ENCODE measurements around the gene CENPL. TPM values are rescaled to one million over a fixed set of nuclear protein-coding genes. Genes with fewer than 3 reads are reported as not detected.

The CENPL gene
- total RNA-seq, 1 experiment from 2014 or later = 19.5 TPM

DNA sequence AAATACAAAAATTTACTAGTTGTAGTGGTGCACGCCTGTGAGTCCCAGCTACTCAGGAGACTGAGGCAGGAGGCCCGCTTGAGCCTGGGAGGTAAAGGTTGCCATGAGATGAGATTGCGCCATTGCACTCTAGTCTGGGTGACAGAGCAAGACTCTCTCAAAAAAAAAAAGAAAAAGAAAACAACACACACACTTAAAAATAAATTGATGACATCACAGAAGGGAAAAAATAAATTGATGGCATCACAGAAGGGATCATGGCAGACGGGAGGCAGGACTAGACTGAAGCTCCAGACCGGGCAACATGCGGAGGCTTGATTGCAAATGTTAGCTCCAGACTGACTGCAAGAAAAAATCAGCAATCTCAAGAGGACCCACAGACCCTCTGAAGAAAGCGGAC is 66.6 kb downstream of the CENPL start:
- Histone ChIP-seq H2AFZ (no peak overlapping the region), H3K79me2 (ENCODE audit: low read depth) (no peaks in the 10 kb centered on the region), H3K4me2 (no peak overlapping the region), H3K9me2 (ENCODE audit: insufficient read depth) (no peaks in the 10 kb centered on the region), H3F3A (ENCODE audit: insufficient read depth, low read depth) (no peaks in the 10 kb centered on the region), H3K4me3 (no peak overlapping the region), H3K27me3 (ENCODE audit: insufficient read depth, low read depth) (no peaks in the 10 kb centered on the region), H3K27ac (no peak overlapping the region), H3K36me3 (ENCODE audit: low read depth) (no peaks in the 10 kb centered on the region), H3K4me1 (replicated peaks; ENCODE audit: insufficient read depth) (no peaks in the 10 kb centered on the region), H3K9me3 (ENCODE audit: insufficient read depth, low read depth) (no peaks in the 10 kb centered on the region; the same call in 1 of the 2 replicates), H4K20me1 (ENCODE audit: insufficient read depth) (no peaks in the 10 kb centered on the region)
- BruUV-seq (replicated peaks) = no TSS peak
- CTCF ChIA-PET = no interaction called here
- DNase-seq = no peak
- intact Hi-C loops (cut with micrococcal nuclease; ENCODE audit: unreplicated experiment) = no loop called here
- POLR2A ChIA-PET (ENCODE audit: unreplicated experiment) = no interaction called here
- TF ChIP-seq, protein P1, sequence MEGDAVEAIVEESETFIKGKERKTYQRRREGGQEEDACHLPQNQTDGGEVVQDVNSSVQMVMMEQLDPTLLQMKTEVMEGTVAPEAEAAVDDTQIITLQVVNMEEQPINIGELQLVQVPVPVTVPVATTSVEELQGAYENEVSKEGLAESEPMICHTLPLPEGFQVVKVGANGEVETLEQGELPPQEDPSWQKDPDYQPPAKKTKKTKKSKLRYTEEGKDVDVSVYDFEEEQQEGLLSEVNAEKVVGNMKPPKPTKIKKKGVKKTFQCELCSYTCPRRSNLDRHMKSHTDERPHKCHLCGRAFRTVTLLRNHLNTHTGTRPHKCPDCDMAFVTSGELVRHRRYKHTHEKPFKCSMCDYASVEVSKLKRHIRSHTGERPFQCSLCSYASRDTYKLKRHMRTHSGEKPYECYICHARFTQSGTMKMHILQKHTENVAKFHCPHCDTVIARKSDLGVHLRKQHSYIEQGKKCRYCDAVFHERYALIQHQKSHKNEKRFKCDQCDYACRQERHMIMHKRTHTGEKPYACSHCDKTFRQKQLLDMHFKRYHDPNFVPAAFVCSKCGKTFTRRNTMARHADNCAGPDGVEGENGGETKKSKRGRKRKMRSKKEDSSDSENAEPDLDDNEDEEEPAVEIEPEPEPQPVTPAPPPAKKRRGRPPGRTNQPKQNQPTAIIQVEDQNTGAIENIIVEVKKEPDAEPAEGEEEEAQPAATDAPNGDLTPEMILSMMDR (conservative IDR thresholded peaks at IDR 0.05) = no peak
- TF ChIP-seq EZH2 (IDR thresholded peaks at IDR 0.05; ENCODE audit: low read depth) = no peak

DNA sequence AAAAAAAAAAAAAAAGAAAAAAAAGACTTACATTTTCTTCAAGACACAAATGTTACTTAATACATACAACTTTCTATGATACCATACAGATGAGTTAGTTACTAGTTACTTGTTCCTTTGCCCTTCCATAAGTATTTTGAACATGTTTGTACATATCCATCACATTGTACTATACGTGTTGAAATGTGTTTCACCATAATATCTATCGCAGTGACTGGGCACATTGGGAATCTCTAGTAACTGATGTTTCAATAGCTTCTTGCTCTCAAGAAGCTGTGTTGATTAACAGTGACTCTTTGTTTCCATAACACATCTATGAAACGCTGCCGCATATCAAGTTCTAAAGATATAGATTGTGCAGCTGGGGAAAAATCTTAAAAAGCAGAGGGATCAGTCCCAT is 67.0 kb downstream of the CENPL start:
- Histone ChIP-seq H3K4me2 (no peak overlapping the region), H2AFZ (no peak overlapping the region), H3K4me1 (replicated peaks; ENCODE audit: insufficient read depth) (no peaks in the 10 kb centered on the region), H3K79me2 (ENCODE audit: low read depth) (no peaks in the 10 kb centered on the region), H3K9me3 (ENCODE audit: insufficient read depth, low read depth) (no peaks in the 10 kb centered on the region; the same call in 1 of the 2 replicates), H3K36me3 (ENCODE audit: low read depth) (no peaks in the 10 kb centered on the region), H3F3A (ENCODE audit: insufficient read depth, low read depth) (no peaks in the 10 kb centered on the region), H4K20me1 (ENCODE audit: insufficient read depth) (no peaks in the 10 kb centered on the region), H3K9me2 (ENCODE audit: insufficient read depth) (no peaks in the 10 kb centered on the region), H3K4me3 (no peak overlapping the region), H3K27me3 (ENCODE audit: insufficient read depth, low read depth) (no peaks in the 10 kb centered on the region), H3K27ac (no peak overlapping the region)
- BruUV-seq (replicated peaks) = no TSS peak
- intact Hi-C loops (cut with micrococcal nuclease; ENCODE audit: unreplicated experiment) = no loop called here
- DNase-seq = no peak
- no peak for TF ChIP-seq EZH2 (IDR thresholded peaks at IDR 0.05; ENCODE audit: low read depth)
- TF ChIP-seq, protein P1 (conservative IDR thresholded peaks at IDR 0.05) = no peak
- ChIA-PET POLR2A (ENCODE audit: unreplicated experiment) (no interaction called here), CTCF (no interaction called here)

DNA sequence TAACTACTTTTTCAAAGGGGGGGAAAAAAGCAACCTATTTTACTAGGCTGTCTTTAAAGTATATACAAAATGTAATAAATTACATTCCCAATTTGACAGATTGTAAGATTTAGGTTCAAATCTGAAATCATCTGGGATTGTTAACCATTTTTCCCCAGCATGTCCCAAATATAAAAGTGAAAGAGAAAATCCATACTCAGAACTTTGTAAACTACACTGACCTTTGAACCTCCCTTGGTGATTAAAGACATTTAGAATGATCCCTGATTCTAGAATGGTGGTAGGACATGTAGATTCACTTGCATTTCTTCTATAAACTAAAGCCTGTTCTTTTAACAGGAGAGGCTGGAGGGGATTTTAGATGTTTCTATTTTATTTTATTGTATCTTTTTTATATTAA is 70.9 kb downstream of the CENPL start:
- Histone ChIP-seq H3K4me1 (replicated peaks; ENCODE audit: insufficient read depth) (no peaks in the 10 kb centered on the region), H3K36me3 (ENCODE audit: low read depth) (no peaks in the 10 kb centered on the region), H3K9me2 (ENCODE audit: insufficient read depth) (no peaks in the 10 kb centered on the region), H3K27ac (no peak overlapping the region), H3K27me3 (ENCODE audit: insufficient read depth, low read depth) (no peaks in the 10 kb centered on the region), H3K4me3 (no peak overlapping the region), H3K79me2 (ENCODE audit: low read depth) (no peaks in the 10 kb centered on the region), H3K4me2 (no peak overlapping the region), H3K9me3 (ENCODE audit: insufficient read depth, low read depth) (no peaks in the 10 kb centered on the region), H2AFZ (no peak overlapping the region), H3F3A (ENCODE audit: insufficient read depth, low read depth) (no peaks in the 10 kb centered on the region), H4K20me1 (ENCODE audit: insufficient read depth) (no peaks in the 10 kb centered on the region)
- CTCF ChIA-PET = no interaction called here
- TF ChIP-seq, protein P1 (conservative IDR thresholded peaks at IDR 0.05) = no peak
- no peak for TF ChIP-seq EZH2 (IDR thresholded peaks at IDR 0.05; ENCODE audit: low read depth)
- DNase-seq = no peak
- no TSS peak for BruUV-seq (replicated peaks)
- intact Hi-C loops (cut with micrococcal nuclease; ENCODE audit: unreplicated experiment) = no loop called here
- POLR2A ChIA-PET (ENCODE audit: unreplicated experiment) = no interaction called here

Other genes with a start within 250 kb of the CENPL start
- not detected in 2 replicates for gene SLC9C2, start 221.8 kb downstream of the CENPL start, total RNA-seq (2021)
- not detected in 2 replicates for gene TEX50, start 189.5 kb downstream of the CENPL start, total RNA-seq (2021)
- 0.28 TPM in 1 of 2 replicates, not detected in the other for gene ANKRD45, start 155.0 kb downstream of the CENPL start, total RNA-seq (2021)
- gene KLHL20, start 109.9 kb downstream of the CENPL start, total RNA-seq (2021) = 11.5 and 15.3 TPM in 2 replicates
- gene DARS2, start 210 bp downstream of the CENPL start, total RNA-seq (2021) = 15.0 and 18.3 TPM in 2 replicates
- gene GAS5, start 43.1 kb upstream of the CENPL start, total RNA-seq (2021) = 234 and 352 TPM in 2 replicates
- gene ZBTB37, start 43.5 kb upstream of the CENPL start, total RNA-seq (2021) = 7.4 and 8.3 TPM in 2 replicates
- 0.44 TPM in 1 of 2 replicates, not detected in the other for gene SERPINC1, start 92.4 kb upstream of the CENPL start, total RNA-seq (2021)
- gene RC3H1, start 197.5 kb upstream of the CENPL start, total RNA-seq (2021) = 25.2 and 29.5 TPM in 2 replicates